NCI-H1694 (cell line): ENCODE measurements around the gene BFSP1.

Experiments
- DNase-seq: peaks from one replicate; lab custom pipeline; 2025; lab: John Stamatoyannopoulos, UW

BFSP1 gene

DNA sequence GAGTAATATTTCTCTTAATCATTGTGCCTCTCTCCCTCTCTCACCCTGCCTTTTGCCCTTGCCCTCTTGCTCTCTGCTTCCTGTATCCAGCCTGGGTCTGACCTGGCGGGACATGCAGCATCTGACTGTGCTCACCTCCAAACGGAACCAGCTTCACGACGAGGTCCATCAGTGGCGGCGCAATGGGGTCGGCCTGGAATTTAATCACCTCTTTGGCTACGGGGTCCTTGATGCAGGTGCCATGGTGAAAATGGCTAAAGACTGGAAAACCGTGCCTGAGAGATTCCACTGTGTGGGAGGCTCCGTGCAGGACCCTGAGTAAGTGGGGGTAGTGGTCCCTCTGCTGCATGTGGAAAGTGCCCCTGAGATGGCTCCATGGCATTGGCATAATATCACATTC, 65.9 kb downstream of the BFSP1 start:
- no peak for DNase-seq

DNA sequence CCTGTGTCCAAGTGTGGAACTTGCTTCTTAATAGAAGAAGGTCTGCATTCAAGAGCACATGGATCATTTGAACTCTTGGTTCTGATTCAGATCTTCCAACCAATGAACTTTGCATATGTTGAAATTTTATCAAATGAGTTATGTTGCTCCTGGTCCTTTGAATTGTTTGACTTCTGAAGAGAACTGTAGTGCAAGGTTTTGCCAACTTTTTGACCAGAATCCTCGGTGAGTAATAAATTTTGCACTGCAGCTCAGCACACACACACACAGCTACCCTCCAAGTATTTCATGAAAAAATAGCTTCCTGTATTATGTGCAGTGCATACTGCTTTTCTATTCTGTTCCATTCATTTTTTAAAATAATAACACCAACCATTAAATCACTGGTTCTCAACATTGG, 67.5 kb downstream of the BFSP1 start:
- no peak for DNase-seq

DNA sequence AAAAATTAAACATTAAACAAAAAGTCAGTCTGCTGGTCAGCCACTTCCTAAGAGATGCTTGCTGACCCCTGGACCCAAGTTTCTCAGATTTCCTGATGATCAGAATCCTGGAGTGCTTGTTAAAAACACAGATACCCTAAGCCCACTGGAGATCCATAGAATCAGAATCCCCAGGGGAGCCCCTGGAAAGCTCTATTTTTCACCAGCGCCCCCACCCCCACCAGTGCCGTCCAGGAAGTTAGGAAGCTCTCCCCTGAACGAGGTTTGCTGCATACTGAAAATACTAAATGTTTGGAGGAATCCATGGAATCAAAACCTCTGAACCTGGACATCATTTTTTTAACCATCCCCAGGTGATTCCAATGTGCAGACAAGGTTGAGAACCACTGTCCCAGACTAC, 69.2 kb downstream of the BFSP1 start:
- no peak for DNase-seq

GRCh38 chr20:17460119-17460518, 71.1 kb downstream of the BFSP1 start:
- DNase-seq: no peak

GRCh38 chr20:17457588-17458190, 73.5 kb downstream of the BFSP1 start:
- no peak for DNase-seq

DNA sequence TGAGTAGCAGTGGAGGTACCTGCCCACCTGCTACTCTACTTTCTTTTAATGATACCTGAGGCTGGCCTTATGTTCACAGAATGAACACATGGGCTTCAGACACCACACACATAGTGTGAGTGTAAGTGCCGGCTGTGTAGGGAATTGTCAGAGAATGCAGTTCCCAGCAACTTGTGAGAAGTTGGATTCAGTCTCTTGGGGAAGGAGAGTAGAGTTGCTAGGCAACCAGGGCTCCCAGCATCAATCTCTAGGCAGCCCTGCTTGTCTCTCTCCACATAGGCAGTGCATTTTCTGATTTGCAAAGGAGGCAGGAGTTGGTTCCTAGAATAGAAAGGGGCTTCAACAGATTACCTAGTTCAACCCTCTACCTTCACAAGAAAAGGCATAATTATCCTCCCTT, 74.1 kb downstream of the BFSP1 start:
- DNase-seq: no peak

- no peak for DNase-seq
Measured at GRCh38 chr20:17456279-17456678, 74.9 kb downstream of the BFSP1 start.

- DNase-seq: no peak
Measured at GRCh38 chr20:17453592-17453991, 77.6 kb downstream of the BFSP1 start.

GRCh38 chr20:17452441-17452840, 78.7 kb downstream of the BFSP1 start:
- no peak for DNase-seq

DNA sequence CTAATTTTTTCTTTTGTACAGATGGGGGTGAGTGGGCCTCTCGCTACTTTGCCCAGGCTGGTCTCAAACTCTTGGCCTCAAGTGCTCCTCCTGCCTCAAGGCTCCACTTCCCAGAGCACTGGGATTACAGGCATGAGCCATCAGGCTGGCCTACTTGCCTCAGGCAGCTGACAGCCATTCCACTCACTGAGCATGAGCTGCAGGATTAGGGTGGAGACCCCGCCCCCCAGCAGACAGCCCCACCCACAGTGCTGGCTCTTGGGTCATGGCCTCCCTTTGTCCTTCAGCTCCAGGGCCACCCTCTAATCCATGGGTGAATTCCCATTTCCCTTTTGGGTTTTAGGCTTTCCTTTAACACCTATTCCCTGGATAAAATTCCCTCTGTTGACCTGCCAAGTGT, 82.1 kb downstream of the BFSP1 start:
- DNase-seq: no peak

- DNase-seq: no peak
Measured at GRCh38 chr20:17448071-17448470, 83.1 kb downstream of the BFSP1 start.

DNA sequence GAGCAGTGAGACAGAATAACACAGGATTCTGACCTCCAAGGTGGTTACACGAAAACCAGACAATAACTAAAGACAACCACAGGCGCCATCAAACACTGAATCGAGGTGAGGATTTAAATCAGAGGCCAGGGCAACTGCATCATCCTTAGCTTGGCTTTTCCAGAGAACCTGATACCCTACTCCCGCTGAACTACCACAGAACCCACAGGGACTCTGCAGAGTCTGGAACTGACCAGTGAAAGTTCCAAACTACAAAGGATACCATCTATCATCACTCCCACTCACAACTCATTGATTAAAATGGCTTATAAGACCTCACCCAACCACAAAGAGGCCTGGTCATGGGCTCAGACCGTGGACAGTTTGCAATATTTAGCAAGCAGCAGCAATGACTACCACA, 85.0 kb downstream of the BFSP1 start:
- no peak for DNase-seq

DNA sequence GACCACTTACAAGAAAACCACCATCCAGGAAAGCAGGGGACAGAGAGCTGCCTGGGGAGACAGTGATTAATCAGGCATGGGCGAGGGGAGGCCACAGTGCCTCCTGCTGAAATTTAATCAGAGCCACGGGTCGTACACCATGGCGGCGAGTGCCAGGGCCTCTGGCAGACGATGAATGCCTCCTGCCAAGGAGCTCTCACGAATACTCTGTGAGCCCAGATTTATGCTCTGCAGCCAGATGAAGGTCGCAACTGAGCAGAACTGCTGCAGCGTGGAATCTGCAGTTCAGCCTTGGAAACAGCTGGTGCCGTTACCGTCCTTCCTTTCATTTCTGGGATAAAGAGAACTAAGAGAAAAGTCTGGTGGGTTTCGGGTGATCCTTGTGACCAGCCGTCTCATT, 85.6 kb downstream of the BFSP1 start:
- DNase-seq: no peak

DNA sequence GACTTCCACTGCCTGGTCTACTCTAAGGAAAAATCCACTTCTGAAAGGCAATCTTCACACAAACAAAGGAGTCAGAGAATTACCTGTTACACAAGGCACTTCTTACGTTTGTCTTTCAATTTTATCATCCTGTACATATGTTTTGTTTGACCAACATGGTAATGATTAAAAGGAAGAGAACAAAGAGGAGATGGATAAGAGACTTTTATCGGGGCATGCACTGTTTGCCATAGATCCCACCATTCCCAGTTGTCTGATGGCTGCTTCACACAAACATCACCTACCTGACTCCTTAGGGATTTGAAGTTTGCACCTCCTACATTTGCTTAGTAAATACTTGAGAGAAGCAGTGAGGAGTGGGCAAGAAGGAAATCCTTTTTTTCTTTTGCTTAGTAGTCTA, 87.1 kb downstream of the BFSP1 start:
- DNase-seq: no peak
